Thyroid gland (tissue), 4 donors: ENCODE measurements around the gene NEFH.

ENCODE experiments used
- POLR2A ChIP-seq, 2 donors: fragments of 450-650 bp; IDR thresholded peaks; one replicate each; pipeline ENCODE4 v1.6.1; 2017; ENCODE audit warnings: antibody characterized with exemption in 2 of 2, mild to moderate bottlenecking in 2 of 2, moderate library complexity in 1 of 2
- TF ChIP-seq, protein P1 (sequence below), 6 experiments: fragments of 200-600 bp in 3 of 6; fragments of 450-650 bp in 3 of 6; sonication (generic) in 3 of 6; IDR thresholded peaks; one replicate each; pipeline ENCODE4 v1.5.1; 2016 to 2019; ENCODE audit warnings: antibody characterized with exemption in 6 of 6, mild to moderate bottlenecking in 2 of 6, inconsistent platforms in 1 of 6, moderate library complexity in 1 of 6

GRCh38 chr22:29431986-29432385, 48.0 kb upstream of the NEFH start:
- TF ChIP-seq, protein P1, sequence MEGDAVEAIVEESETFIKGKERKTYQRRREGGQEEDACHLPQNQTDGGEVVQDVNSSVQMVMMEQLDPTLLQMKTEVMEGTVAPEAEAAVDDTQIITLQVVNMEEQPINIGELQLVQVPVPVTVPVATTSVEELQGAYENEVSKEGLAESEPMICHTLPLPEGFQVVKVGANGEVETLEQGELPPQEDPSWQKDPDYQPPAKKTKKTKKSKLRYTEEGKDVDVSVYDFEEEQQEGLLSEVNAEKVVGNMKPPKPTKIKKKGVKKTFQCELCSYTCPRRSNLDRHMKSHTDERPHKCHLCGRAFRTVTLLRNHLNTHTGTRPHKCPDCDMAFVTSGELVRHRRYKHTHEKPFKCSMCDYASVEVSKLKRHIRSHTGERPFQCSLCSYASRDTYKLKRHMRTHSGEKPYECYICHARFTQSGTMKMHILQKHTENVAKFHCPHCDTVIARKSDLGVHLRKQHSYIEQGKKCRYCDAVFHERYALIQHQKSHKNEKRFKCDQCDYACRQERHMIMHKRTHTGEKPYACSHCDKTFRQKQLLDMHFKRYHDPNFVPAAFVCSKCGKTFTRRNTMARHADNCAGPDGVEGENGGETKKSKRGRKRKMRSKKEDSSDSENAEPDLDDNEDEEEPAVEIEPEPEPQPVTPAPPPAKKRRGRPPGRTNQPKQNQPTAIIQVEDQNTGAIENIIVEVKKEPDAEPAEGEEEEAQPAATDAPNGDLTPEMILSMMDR (IDR thresholded peaks at IDR 0.05) = no peak
- no peak for TF ChIP-seq POLR2A (IDR thresholded peaks at IDR 0.05)
